ENCODE measurements around the gene ANKRD34A.
"Not testable (repeated sequence)": the region's sequence is repeated elsewhere in the genome, so short reads cannot be mapped to it uniquely, and the experiment has no call there.

ANKRD34A gene

DNA sequence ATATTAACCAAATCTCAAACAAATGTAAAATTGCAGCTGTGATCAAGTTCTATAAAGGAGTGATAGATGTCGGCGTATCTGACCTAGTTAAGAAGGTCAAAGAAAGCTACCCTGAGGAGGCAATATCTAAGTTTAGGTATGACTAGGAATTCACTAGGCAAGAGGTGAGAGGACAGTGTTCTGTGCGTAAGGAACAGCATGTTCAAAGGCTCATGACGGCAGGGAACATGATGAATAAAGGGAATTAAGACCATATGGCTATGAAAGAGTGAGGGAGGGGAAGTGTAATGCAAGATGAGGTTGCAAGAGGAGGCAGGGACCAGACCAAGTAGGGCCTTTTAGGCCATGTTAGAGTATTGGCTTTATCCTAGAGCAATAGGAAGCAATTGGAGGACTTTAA, 15.2 kb downstream of the ANKRD34A start:
- DNase-seq (ENCODE audit: extremely low read depth in 1 of 2, low read depth in 1 of 2): no peak

- DNase-seq (ENCODE audit: extremely low read depth in 1 of 2, low read depth in 1 of 2): no peak
Measured at GRCh38 chr1:145947551-145947950, 16.8 kb downstream of the ANKRD34A start.

DNA sequence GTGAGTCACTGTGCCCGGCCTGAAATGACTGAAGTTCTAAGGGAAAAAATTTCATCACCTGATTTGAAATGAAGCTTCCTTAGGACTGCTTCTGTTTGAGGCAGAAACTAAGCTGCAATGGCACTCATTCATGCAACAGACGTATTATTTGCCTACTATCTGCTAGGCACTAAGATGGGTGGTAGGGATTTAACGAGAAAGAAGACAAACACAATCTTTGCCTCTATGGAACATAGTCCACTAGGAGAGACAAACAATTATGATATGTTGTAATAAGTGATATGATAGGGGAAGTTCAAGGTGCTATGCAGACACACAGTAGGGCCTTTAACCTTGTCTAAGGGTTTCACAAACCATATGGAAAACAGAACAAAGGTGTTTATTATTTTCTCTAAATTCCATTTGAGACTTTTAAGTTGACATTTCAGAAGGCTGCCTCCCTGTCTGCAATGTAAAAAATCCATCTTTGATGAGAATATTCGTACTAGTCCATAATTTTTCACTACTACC, 17.8 kb downstream of the ANKRD34A start:
- no peak for DNase-seq (ENCODE audit: extremely low read depth in 1 of 2, low read depth in 1 of 2)

- no peak for DNase-seq (ENCODE audit: extremely low read depth in 1 of 2, low read depth in 1 of 2)
Measured at GRCh38 chr1:145944532-145944931, 19.8 kb downstream of the ANKRD34A start.

GRCh38 chr1:145942871-145943270, 21.5 kb downstream of the ANKRD34A start:
- DNase-seq (ENCODE audit: extremely low read depth in 1 of 2, low read depth in 1 of 2): no peak

DNA sequence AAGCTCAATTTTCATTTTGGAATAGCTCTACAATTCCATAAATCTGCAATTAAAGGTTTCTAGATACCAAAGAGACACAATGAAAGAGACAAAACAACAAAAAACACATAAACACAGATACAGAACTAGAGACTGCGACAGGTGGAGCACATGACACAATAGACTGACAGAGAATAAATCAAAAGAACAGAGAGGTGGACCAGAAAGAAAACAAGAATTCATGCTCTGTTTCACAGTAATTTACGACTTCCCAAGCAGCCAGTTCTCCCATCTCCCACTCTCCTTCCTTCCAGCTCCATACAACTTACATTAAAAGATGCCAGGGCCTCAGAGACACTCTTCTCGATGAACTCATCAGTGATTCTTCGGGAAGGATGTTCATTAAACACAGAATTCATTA, 22.0 kb downstream of the ANKRD34A start:
- DNase-seq (ENCODE audit: extremely low read depth in 1 of 2, low read depth in 1 of 2): no peak

DNA sequence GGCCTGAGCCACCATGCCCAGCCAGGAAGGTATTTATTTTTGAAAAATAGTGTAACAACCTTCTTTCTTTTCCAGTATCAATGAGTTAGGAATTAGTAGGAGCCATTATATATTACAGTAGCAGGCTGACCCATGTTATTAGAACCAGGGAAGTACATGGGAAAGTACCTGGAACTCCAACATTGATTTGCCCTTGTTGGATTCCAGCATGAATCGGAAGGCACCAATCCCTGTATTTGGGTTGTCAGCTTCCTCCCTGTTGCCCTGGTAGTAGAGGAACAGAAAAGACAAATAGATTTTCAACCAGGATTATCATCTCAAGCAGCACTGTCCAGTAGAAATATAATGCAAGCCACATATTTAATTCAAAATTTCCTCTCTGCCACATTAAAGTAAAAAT, 26.9 kb downstream of the ANKRD34A start:
- DNase-seq (ENCODE audit: extremely low read depth in 1 of 2, low read depth in 1 of 2): no peak

DNA sequence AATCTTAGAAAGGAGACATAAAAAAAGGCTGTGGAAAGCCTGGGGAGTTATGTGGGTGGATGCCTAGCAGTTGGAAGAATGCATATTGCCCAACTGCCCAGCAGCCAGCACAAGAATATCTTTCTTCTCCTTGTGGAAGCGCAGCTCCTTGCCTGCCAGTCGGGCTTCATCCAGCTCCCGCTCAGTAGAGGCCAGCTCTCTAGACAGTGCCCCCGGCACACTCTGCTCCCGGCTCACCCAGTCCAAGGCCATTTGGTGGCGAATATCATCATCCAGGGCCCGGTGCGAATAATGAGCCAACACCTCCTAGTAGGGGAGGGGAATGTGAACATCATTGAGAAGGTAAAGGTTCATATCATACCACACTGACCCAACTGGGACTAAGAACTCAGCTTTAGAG, 28.1 kb downstream of the ANKRD34A start:
- no peak for DNase-seq (ENCODE audit: extremely low read depth in 1 of 2, low read depth in 1 of 2)

- DNase-seq (ENCODE audit: extremely low read depth in 1 of 2, low read depth in 1 of 2): no peak
Measured at GRCh38 chr1:145935708-145936107, 28.7 kb downstream of the ANKRD34A start.

- DNase-seq (ENCODE audit: extremely low read depth in 1 of 2, low read depth in 1 of 2): not testable (repeated sequence)
Measured at GRCh38 chr1:145932522-145933009, 31.8 kb downstream of the ANKRD34A start.

- no peak for DNase-seq (ENCODE audit: extremely low read depth in 1 of 2, low read depth in 1 of 2)
Measured at GRCh38 chr1:145927916-145928643, 36.3 kb downstream of the ANKRD34A start.

DNA sequence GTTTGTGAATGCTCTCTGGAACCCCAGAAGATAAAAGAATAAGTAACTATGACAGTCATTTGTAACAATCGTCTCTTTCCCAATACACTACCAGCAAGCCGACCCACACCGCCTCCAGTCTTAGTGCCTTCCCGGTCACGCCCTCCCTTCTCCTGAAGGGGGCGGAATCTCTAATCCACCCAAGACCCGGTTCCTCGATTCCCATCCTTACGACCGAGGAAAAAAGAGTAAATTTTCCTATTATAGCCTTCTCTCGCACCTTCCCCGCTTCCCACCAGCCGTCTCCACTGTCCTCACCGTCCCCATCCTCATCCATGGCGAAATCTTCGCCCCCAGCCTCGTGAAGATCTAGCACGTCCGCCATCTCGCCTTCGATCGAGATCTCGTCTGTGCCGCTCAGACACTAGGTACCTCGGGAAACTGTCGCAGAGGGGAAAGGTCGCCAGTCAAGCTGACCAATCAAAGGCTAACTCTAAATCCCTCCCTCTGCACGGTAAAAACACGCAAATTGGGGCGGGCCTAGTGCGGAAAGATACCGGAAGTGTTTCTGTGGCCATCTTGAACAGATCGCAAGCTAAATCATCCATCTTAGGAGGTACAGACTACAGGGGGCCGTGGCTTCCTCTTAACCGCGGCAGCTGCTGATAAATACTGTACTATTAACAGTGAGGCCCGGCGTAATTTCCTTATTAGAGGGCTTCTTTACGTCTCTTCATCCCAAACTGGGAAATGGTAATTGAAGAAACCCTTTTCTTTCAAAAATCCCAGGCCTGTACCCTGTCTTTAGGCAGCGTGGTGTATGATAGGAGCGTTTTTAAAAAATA, 37.1 kb downstream of the ANKRD34A start, which contains the start of gene RBM8A:
Gene RBM8A (minus strand): TSS at position 422 of the 824 bp plus-strand sequence. CDS start 58 bp downstream, at position 364.
- DNase-seq (ENCODE audit: extremely low read depth in 1 of 2, low read depth in 1 of 2): peak; percentile 79 to 93

GRCh38 chr1:145926686-145927062, 37.7 kb downstream of the ANKRD34A start:
- DNase-seq (ENCODE audit: extremely low read depth in 1 of 2, low read depth in 1 of 2): peak in 1 of 2 donors; percentile 57

DNA sequence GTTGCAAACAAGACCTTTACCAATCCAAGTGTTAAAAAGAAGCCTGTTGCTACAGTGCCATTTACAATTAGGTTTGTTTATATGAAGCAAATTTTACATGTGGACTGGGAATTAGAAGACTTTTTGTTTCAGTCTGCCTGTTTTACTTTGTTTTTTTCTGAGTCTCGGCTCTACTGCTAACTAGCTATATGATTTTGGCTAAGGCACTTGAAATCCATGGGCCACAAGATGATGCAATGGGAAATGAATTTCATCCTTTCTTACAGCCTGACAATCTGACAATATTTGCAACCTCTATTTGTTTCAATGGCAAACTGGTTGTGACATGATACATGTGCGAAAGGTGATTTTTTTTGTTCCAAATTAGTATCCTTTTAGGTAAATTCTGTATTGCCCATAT, 42.1 kb downstream of the ANKRD34A start:
- no peak for DNase-seq (ENCODE audit: extremely low read depth in 1 of 2, low read depth in 1 of 2)

DNA sequence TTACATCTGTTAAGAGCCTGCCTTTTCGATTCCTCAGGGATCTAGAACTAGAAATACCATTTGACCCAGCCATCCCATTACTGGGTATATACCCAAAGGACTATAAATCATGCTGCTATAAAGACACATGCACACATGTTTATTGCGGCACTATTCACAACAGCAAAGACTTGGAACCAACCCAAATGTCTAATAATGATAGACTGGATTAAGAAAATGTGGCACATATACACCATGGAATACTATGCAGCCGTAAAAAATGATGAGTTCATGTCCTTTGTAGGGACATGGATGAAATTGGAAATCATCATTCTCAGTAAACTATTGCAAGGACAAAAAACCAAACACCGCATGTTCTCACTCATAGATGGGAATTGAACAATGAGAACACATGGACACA, 44.1 kb downstream of the ANKRD34A start:
- DNase-seq (ENCODE audit: extremely low read depth in 1 of 2, low read depth in 1 of 2): not testable (repeated sequence)

DNA sequence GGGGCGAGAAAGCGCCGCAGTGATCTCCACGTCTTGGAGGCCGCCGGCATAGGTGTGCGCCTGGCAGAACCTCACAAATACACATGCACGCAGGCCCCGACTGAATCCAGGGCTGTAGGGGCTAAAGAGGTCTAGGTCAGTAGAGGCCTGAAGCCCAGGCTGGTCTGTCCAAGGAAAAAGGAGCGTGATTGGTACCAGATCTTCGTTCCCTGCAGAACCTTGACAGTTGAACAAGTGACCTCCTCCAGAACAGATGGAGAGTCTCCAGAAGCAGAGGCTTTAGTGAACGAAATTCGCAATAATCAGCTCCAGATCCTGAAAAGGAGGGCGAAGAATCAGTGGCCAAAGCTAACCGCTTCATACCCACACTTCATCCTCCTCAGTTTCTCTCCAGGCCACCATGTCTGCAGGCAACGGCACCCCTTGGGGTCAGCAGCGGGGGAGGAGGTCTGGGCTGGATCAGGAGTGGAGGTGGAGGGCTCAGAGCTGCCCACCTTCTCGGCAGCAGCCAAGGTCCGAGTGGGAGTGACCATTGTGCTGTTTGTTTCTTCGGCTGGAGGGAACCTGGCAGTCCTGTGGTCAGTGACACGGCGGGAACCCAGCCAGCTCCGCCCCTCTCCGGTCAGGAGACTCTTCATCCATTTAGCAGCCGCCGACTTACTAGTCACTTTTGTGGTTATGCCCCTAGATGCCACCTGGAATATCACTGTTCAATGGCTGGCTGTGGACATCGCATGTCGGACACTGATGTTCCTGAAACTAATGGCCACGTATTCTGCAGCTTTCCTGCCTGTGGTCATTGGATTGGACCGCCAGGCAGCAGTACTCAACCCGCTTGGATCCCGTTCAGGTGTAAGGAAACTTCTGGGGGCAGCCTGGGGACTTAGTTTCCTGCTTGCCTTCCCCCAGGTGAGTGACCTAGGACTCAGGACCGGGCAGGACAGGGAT, 45.1 kb downstream of the ANKRD34A start:
- DNase-seq (ENCODE audit: extremely low read depth in 1 of 2, low read depth in 1 of 2): no peak

- peak; percentile 80 to 84 for DNase-seq (ENCODE audit: extremely low read depth in 1 of 2, low read depth in 1 of 2)
Measured at GRCh38 chr1:145918144-145918991, 46.0 kb downstream of the ANKRD34A start, which contains the start of gene PEX11B. Gene PEX11B (minus strand): TSS chr1:145918717. CDS start chr1:145918688, 29 bp downstream.

DNA sequence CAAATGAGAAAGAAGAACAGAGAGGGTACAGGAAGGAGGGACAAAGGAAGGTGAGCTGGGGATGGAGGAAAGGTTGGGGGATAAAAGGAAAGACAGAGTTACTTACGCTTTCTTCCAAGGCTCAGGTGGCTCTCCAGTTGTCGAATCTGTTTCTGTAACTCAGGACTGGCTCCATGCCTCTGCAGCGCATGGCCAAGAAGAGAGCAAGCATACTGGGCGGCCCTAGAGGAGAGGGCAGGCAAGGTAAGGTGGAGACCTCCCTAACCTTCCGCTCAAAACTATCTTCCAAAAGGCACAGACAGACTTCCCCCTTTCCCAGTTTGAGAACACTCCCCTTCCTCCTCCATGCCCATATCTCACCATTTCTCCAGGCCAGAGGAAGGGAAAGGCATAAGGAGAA, 46.8 kb downstream of the ANKRD34A start:
- DNase-seq (ENCODE audit: extremely low read depth in 1 of 2, low read depth in 1 of 2): no peak

GRCh38 chr1:145916745-145917144, 47.6 kb downstream of the ANKRD34A start:
- no peak for DNase-seq (ENCODE audit: extremely low read depth in 1 of 2, low read depth in 1 of 2)

Data from stimulated activated CD8-positive, alpha-beta memory T cell treated with anti-CD3 and anti-CD28 coated beads, Interleukin-7, amount 100 ng/mL, for 48 hours (primary cell).